ENCODE data around the gene WFDC8.

DNA sequence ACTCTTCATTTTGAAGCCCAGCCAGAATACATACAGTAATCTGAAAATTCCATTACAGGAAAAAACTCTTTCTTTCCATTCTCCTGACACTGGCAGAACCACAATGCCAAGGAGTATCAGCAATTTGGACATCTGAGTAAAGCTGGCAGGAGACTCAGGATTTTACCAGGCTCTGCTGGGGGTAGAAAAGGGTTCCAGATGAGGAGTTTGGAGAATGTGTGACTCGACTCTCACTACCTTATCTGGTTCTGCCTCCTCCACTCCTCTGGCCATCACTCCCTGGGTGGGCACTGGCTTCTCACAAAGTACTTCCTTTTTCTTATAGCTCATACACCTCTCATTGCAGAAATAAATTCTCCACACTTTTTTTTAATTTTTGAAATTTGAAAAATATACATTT is 10.6 kb upstream of the WFDC8 start:
- TF ChIP-seq, protein P1, sequence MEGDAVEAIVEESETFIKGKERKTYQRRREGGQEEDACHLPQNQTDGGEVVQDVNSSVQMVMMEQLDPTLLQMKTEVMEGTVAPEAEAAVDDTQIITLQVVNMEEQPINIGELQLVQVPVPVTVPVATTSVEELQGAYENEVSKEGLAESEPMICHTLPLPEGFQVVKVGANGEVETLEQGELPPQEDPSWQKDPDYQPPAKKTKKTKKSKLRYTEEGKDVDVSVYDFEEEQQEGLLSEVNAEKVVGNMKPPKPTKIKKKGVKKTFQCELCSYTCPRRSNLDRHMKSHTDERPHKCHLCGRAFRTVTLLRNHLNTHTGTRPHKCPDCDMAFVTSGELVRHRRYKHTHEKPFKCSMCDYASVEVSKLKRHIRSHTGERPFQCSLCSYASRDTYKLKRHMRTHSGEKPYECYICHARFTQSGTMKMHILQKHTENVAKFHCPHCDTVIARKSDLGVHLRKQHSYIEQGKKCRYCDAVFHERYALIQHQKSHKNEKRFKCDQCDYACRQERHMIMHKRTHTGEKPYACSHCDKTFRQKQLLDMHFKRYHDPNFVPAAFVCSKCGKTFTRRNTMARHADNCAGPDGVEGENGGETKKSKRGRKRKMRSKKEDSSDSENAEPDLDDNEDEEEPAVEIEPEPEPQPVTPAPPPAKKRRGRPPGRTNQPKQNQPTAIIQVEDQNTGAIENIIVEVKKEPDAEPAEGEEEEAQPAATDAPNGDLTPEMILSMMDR (conservative IDR thresholded peaks at IDR 0.05 in 1 of 2, IDR thresholded peaks at IDR 0.05 in 1 of 2; ENCODE audit: extremely low read depth in 1 of 2, insufficient read depth in 1 of 2, low read depth in 1 of 2, low read length in 2 of 2): no peak
- TF ChIP-seq EZH2 (IDR thresholded peaks at IDR 0.05; ENCODE audit: borderline replicate concordance, low read length): no peak

Measured in mammary epithelial cell (primary cell).